ENCODE data around the gene MBNL1.
"Not testable (repeated sequence)": the region's sequence is repeated elsewhere in the genome, so short reads cannot be mapped to it uniquely, and the experiment has no call there.

MBNL1 gene

DNA sequence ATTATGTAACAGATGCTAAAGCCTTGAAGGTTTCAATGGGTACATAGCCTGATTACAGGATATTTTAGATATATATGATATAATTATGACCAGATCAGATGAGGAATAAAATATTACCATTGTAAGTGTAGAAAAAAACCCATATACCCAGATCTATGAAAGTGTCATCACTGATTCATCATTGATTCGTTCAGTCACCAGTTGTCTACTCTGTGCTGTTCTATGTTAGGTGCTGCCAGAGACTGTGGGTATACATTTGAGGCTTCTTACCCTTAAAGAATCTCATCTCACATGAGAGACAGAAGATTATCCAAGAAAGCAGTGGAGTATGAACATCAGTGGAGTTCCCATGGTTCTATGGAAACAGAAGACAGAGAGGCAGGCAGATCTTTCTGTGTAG is 92.2 kb downstream of the MBNL1 start:
- Histone ChIP-seq H3K4me3 (ENCODE audit: low read depth, low read length) (no peak overlapping the region), H3K36me3 (no peaks in the 10 kb centered on the region), H3K27me3 (ENCODE audit: insufficient read depth, low read depth, severe bottlenecking) (peaks cover 5% of the 10 kb centered on the region)

GRCh38 chr3:152362086-152362485 is 93.4 kb downstream of the MBNL1 start:
- peaks cover 5% of the 10 kb centered on the region for H3K27me3 ChIP-seq (ENCODE audit: insufficient read depth, low read depth, severe bottlenecking)
- H3K9me3 ChIP-seq (ENCODE audit: severe bottlenecking), result no peaks in the 10 kb centered on the region
- H3K36me3 ChIP-seq, result no peaks in the 10 kb centered on the region
- no peak overlapping the region for H3K27ac ChIP-seq
- TF ChIP-seq, protein P1, sequence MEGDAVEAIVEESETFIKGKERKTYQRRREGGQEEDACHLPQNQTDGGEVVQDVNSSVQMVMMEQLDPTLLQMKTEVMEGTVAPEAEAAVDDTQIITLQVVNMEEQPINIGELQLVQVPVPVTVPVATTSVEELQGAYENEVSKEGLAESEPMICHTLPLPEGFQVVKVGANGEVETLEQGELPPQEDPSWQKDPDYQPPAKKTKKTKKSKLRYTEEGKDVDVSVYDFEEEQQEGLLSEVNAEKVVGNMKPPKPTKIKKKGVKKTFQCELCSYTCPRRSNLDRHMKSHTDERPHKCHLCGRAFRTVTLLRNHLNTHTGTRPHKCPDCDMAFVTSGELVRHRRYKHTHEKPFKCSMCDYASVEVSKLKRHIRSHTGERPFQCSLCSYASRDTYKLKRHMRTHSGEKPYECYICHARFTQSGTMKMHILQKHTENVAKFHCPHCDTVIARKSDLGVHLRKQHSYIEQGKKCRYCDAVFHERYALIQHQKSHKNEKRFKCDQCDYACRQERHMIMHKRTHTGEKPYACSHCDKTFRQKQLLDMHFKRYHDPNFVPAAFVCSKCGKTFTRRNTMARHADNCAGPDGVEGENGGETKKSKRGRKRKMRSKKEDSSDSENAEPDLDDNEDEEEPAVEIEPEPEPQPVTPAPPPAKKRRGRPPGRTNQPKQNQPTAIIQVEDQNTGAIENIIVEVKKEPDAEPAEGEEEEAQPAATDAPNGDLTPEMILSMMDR (IDR thresholded peaks at IDR 0.05; ENCODE audit: low read depth, low read length), result no peak
- H3K4me3 ChIP-seq (ENCODE audit: low read depth, low read length), result no peak overlapping the region
- DNase-seq, result no peak

More for the DNA sequence above, 92.2 kb downstream of the MBNL1 start:
- Histone ChIP-seq H3K27ac (no peak overlapping the region), H3K9me3 (ENCODE audit: severe bottlenecking) (no peaks in the 10 kb centered on the region)
- TF ChIP-seq, protein P1 (IDR thresholded peaks at IDR 0.05; ENCODE audit: low read depth, low read length), result no peak
- DNase-seq, result no peak

DNA sequence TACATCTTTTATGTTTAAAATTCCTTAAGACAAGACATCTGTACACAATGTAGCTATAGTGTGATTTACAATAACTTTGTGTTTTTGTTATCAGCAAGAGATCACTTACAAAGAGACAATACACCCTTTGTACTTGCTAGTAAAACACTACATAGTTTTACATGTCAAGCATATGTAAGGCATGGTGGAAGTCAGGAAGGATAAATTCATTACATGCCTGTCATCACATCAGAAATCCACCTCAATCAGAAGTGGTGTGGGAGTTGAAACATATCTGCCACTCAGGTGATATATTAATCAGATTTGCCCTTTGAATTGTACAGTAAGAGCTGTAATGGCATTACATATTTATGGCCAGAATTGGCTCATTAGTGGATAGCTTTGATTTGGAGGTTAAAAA is 95.5 kb downstream of the MBNL1 start:
- TF ChIP-seq, protein P1 (IDR thresholded peaks at IDR 0.05; ENCODE audit: low read depth, low read length), result no peak
- DNase-seq, result no peak

DNA sequence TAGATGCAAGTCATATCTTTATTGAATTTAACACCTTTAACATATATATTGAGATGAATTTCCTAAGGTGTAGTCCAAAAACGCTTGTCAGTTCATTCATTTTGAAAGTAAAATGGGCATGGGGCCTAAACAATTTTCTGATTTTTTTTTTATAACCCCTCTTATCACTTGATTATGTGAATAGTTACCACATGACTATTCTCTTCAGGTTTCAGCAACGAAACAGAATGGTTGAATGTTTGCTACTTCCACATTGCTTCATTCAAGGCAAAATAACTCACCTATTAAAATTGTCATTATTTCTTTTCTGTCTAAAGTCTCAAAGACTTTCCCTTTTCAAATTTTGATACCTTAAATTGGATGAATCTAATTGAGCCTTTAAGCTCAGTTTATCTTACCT is 96.4 kb downstream of the MBNL1 start:
- TF ChIP-seq, protein P1 (IDR thresholded peaks at IDR 0.05; ENCODE audit: low read depth, low read length), result no peak
- H3K9me3 ChIP-seq (ENCODE audit: severe bottlenecking), result no peaks in the 10 kb centered on the region
- H3K27me3 ChIP-seq (ENCODE audit: insufficient read depth, low read depth, severe bottlenecking), result peaks cover under 1% of the 10 kb centered on the region
- no peak overlapping the region for H3K4me3 ChIP-seq (ENCODE audit: low read depth, low read length)
- no peak overlapping the region for H3K27ac ChIP-seq
- no peaks in the 10 kb centered on the region for H3K36me3 ChIP-seq
- no peak for DNase-seq

More for the DNA sequence above, 95.5 kb downstream of the MBNL1 start:
- H3K27ac ChIP-seq, result no peak overlapping the region
- H3K4me3 ChIP-seq (ENCODE audit: low read depth, low read length), result no peak overlapping the region
- H3K36me3 ChIP-seq, result no peaks in the 10 kb centered on the region
- H3K9me3 ChIP-seq (ENCODE audit: severe bottlenecking), result no peaks in the 10 kb centered on the region
- H3K27me3 ChIP-seq (ENCODE audit: insufficient read depth, low read depth, severe bottlenecking), result peaks cover 5% of the 10 kb centered on the region

DNA sequence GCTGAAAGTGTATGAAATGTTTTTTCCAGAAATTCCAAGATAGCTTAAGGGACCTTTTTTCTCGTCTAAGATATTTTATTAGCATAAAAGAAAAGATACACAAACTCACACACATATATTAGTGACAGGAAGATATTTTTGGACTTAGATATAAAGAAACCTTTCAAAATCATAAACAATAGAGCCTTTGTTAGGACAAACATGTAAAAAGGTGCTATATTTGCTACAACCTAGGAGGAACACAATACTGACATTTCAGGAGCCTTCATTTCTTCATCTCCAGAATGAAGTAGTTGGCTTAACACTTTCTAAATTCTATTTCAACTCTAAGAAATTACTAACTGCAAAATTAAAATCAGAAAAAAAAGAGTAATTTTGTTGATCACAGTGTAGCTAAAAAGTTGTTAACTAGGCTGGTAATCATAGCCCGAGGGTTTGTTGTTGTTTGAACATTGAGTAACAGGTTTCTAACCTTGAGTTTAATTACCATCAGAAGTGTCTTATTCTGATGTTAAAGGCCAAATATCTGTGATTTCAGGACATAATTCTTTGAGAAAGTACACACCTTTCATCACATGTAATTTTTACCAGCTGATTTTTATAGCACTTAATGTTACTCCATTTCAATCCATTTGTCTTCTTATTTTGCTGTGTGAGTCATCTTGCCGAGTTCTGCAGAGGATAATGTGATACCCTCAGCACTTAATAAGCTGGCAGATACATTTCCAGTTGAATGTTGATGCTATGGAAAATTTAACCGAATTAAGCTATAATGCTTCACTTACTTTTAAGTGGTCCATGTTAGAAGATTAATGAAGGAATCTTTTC is 97.3 kb downstream of the MBNL1 start:
- Histone ChIP-seq H3K27me3 (ENCODE audit: insufficient read depth, low read depth, severe bottlenecking) (no peaks in the 10 kb centered on the region), H3K4me3 (ENCODE audit: low read depth, low read length) (no peak overlapping the region), H3K36me3 (no peaks in the 10 kb centered on the region), H3K27ac (no peak overlapping the region), H3K9me3 (ENCODE audit: severe bottlenecking) (no peaks in the 10 kb centered on the region)
- TF ChIP-seq, protein P1 (IDR thresholded peaks at IDR 0.05; ENCODE audit: low read depth, low read length), result no peak
- DNase-seq, result no peak

GRCh38 chr3:152367192-152367591 is 98.5 kb downstream of the MBNL1 start:
- H3K36me3 ChIP-seq; H3K9me3 ChIP-seq (ENCODE audit: severe bottlenecking); H3K27ac ChIP-seq; DNase-seq; H3K4me3 ChIP-seq (ENCODE audit: low read depth, low read length); H3K27me3 ChIP-seq (ENCODE audit: insufficient read depth, low read depth, severe bottlenecking): not testable (repeated sequence)

DNA sequence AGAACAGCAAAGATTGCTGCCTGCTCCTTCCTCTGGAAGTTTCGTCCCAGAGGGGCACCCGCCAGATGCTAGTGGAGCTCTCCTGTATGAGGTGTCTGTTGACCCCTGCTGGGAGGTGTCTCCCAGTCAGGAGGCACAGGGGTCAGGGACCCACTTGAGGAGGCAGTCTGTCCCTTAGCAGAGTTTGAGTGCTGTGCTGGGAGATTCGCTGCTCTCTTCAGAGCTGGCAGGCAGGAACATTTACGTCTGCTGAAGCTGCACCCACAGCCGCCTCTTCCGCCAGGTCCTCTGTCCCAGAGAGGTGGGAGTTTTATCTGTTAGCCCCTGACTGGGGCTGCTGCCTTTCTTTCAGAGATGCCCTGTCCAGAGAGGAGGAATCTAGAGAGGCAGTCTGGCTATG is 103.9 kb downstream of the MBNL1 start:
- not testable (repeated sequence) for H3K27ac ChIP-seq; DNase-seq; H3K4me3 ChIP-seq (ENCODE audit: low read depth, low read length); H3K9me3 ChIP-seq (ENCODE audit: severe bottlenecking); H3K27me3 ChIP-seq (ENCODE audit: insufficient read depth, low read depth, severe bottlenecking); H3K36me3 ChIP-seq

All from WERI-Rb-1 (cell line).